ENCODE results near the gene SCUBE2. TPM values are rescaled to one million over a fixed set of nuclear protein-coding genes. Genes with fewer than 3 reads are reported as not detected.

Gene SCUBE2
- total RNA-seq, 1 donor from 2014 or later = not detected

DNA sequence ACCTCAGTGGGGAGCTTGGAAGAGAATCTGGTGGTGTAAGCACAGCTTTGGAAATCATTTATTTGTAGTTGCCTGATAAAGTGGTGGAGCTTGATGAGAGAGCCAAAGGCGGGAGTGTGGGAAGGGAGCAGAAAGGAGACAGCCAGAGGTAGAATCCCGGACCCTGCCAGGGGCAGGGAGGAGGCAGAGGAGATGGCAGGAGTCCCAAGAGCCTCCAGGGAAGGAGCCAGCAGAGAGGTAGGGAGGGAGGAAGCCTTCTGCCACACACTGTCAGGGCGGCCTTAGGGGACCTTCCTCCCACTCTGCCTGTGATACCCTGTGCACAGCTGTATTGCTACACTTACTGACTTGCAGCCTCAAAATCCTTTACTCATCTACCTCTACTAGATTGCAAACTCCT is 15.4 kb downstream of the SCUBE2 start:
- peaks cover 45% of the 10 kb centered on the region for H3K27me3 Mint-ChIP-seq
- intact Hi-C loops (cut with micrococcal nuclease) = no loop called here
- H3K4me1 Mint-ChIP-seq = peaks cover 2% of the 10 kb centered on the region

DNA sequence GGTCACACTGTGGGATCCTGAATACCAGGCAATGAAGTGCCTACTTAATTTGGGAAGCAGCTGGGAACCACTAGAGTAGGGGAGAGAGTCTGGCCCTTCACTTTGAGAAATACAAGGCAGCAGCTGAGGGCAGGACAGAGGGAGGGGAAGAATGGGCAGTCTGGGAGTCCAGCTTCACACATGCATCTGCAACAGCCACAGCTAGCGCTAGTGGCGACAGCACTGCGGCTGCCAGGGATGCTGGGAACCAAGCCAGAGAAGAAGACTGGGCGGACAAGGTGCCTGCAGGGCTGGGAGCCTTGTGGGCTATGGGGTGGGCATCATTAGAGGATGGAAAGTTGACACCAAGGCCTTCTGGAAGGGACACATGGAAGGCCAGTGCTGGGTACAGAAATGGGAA is 15.8 kb downstream of the SCUBE2 start:
- H3K4me1 Mint-ChIP-seq = peaks cover 2% of the 10 kb centered on the region
- intact Hi-C loops (cut with micrococcal nuclease) = no loop called here
- H3K36me3 Mint-ChIP-seq (ENCODE audit: low read depth) = no peaks in the 10 kb centered on the region
- H3K9me3 Mint-ChIP-seq = no peaks in the 10 kb centered on the region
- H3K4me3 Mint-ChIP-seq = no peak overlapping the region
- no peak for DNase-seq
- H3K27me3 Mint-ChIP-seq = peaks cover 44% of the 10 kb centered on the region
- H3K27ac Mint-ChIP-seq = no peak overlapping the region

More for the DNA sequence above, 15.4 kb downstream of the SCUBE2 start:
- DNase-seq = no peak
- no peaks in the 10 kb centered on the region for H3K36me3 Mint-ChIP-seq (ENCODE audit: low read depth)
- no peak overlapping the region for H3K4me3 Mint-ChIP-seq
- no peak overlapping the region for H3K27ac Mint-ChIP-seq
- H3K9me3 Mint-ChIP-seq = no peaks in the 10 kb centered on the region

DNA sequence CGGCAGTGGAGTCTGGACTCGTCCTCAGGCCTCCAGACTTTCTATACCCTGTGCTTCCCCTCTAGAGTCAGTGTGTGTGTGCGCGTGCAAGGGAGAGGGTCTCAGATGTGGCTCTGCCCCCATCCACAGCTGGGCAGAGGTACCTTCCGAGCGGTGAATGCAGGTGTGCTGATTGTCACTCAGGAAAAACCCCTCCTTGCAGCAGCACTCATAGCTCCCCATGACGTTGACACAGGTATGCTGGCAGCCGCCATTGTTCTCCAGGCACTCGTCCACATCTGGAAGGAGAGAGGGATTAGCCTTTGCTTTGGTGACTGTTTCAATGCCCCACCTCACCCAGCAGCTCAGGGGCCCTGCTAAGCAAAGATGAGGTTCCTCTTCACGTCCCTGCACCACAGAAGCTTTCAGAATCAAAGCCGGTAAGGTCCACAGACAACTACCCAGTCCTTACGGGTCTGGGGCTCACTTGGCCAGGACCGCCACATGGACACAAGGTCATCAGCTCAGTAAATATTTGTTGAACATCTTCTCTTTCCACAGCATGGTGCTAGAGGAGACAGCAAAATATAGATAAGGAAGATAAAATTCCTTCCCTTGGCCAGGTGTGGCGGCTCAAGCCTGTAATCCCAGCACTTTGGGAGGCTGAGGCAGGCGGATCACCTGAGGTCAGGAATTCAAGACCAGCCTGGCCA is 16.9 kb downstream of the SCUBE2 start:
- Mint-ChIP-seq H3K27me3 (peaks cover 39% of the 10 kb centered on the region), H3K9me3 (no peaks in the 10 kb centered on the region), H3K27ac (no peak overlapping the region), H3K4me3 (no peak overlapping the region), H3K4me1 (peaks cover 2% of the 10 kb centered on the region), H3K36me3 (ENCODE audit: low read depth) (no peaks in the 10 kb centered on the region)
- no peak for DNase-seq
- intact Hi-C loops (cut with micrococcal nuclease) = no loop called here

DNA sequence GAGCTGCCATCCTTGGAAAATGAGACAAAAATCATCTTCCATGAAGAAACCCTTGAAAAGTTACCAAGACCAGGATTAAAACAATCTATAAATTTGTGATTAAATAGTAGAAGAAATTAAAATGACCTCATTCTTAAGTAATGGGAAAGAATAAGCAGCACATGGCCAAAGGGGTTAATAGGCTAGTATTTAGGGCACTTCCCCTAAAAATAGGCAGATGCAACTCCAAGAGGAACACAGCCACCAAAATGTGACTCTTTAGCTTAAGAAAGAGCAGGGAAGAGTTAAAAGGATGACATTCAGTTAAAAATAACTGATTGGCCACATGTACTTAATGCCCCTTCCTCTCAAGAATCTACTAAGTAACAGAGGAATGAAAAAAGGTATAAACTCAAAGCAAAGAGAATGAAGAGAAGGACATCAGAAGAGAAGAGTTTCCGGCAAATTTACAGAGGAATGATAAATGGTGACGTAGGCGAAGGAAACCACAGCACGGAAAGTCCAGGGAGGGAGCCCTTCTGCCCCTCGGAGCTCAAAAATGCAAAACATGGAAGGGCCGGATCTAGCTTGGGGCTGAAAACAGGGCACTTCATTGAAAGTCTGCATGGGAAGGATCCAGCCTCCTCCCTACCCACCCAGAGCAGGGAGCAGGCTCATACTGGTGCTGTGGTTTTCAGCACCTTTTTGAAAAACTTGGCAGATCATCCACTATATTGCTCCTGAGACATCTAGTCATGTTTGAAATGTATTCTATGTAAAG is 17.8 kb downstream of the SCUBE2 start:
- Mint-ChIP-seq H3K27me3 (peaks cover 38% of the 10 kb centered on the region), H3K4me1 (peaks cover 2% of the 10 kb centered on the region)
- intact Hi-C loops (cut with micrococcal nuclease) = no loop called here

DNA sequence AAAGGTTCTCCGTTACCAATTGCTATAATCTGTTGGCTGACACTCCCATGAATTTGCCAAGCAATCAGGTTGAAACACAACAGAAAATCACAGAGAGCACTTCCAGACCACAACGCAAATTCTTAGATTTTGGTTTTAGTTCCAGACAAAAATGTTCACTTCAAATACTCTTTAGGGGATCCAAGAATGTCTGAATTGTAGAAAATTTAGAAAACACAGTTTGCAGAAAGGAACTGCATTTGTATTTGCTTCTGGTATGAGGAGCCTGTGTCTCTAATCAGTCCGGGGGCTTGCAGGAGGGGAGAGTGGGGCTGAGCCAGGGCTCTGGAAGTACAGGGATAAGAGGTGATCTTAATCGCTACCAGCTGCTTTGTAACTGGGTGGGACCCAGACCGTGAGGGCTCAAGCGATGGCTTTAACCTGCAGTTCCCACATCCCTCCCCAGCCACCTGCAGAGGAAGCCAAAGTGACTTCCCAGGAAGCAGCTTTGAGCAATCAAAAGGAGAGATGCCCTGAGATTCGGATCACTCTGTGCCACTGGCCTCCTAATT is 18.7 kb downstream of the SCUBE2 start:
- H3K4me1 Mint-ChIP-seq = peaks cover 2% of the 10 kb centered on the region
- H3K27me3 Mint-ChIP-seq = peaks cover 33% of the 10 kb centered on the region
- no peaks in the 10 kb centered on the region for H3K9me3 Mint-ChIP-seq
- DNase-seq = no peak
- no peak overlapping the region for H3K4me3 Mint-ChIP-seq
- intact Hi-C loops (cut with micrococcal nuclease) = no loop called here
- no peak overlapping the region for H3K27ac Mint-ChIP-seq
- H3K36me3 Mint-ChIP-seq (ENCODE audit: low read depth) = no peaks in the 10 kb centered on the region

More for the DNA sequence above, 17.8 kb downstream of the SCUBE2 start:
- H3K27ac Mint-ChIP-seq = no peak overlapping the region
- H3K9me3 Mint-ChIP-seq = no peaks in the 10 kb centered on the region
- no peaks in the 10 kb centered on the region for H3K36me3 Mint-ChIP-seq (ENCODE audit: low read depth)
- H3K4me3 Mint-ChIP-seq = no peak overlapping the region
- no peak for DNase-seq

DNA sequence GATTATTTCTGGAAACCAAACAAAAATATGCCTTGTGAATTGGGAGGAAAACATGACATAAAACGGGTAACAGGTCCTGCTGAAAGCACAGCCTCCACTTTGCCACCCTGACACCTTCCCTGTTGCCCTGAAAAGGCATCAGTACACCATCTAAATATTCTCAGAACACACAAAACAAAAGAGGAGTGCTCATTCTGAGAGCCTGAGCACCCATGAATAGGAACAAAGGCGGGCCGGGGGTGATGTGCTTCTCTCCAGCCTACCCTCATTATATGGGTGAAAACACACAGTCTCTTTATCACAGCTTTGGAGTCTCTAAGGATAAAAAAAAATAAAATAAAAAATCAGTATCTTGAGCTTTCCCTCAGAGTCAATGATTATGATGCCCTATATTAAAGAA is 19.7 kb downstream of the SCUBE2 start:
- intact Hi-C loops (cut with micrococcal nuclease) = no loop called here
- Mint-ChIP-seq H3K36me3 (ENCODE audit: low read depth) (no peaks in the 10 kb centered on the region), H3K9me3 (no peaks in the 10 kb centered on the region), H3K4me3 (no peak overlapping the region), H3K27ac (no peak overlapping the region), H3K4me1 (no peaks in the 10 kb centered on the region), H3K27me3 (peaks cover 25% of the 10 kb centered on the region)
- DNase-seq = no peak

DNA sequence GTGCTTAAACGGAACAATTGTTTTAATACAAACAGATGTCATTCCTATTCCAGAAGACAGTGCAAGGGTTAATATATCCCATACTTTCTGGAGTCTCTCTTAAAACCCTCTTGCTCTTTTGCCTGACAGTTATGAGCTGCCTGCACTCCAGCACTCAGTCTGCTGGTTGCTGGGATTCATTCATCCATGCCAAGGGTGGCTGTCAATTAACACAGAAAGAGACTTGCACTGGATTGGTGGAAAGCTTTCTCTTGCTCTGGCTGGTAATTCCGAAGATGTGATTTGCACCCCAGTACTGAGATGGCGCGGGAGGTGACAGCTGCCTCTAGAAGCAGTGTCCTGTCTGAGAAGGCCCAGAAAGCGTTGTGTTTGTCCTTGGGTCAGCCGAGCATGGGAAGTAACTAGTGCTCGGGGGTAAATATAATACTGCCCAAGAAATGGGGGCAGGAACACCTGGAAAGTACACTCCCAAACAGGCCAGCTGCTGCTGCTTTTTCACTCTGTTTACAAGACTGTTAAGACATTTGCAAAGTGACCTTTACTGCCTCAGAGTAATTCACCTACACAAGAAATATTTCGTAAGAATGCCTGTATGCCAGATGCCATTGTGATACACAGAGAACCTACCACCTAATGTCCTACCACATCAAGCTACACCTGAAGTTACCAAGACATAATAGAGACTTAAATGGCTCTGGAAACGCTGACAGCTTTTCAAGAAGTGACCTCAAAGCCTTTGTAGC is 20.5 kb downstream of the SCUBE2 start:
- Mint-ChIP-seq H3K4me1 (no peaks in the 10 kb centered on the region), H3K4me3 (no peak overlapping the region), H3K27ac (no peak overlapping the region), H3K27me3 (peaks cover 23% of the 10 kb centered on the region), H3K9me3 (no peaks in the 10 kb centered on the region), H3K36me3 (ENCODE audit: low read depth) (no peaks in the 10 kb centered on the region)
- intact Hi-C loops (cut with micrococcal nuclease) = no loop called here
- DNase-seq = no peak

DNA sequence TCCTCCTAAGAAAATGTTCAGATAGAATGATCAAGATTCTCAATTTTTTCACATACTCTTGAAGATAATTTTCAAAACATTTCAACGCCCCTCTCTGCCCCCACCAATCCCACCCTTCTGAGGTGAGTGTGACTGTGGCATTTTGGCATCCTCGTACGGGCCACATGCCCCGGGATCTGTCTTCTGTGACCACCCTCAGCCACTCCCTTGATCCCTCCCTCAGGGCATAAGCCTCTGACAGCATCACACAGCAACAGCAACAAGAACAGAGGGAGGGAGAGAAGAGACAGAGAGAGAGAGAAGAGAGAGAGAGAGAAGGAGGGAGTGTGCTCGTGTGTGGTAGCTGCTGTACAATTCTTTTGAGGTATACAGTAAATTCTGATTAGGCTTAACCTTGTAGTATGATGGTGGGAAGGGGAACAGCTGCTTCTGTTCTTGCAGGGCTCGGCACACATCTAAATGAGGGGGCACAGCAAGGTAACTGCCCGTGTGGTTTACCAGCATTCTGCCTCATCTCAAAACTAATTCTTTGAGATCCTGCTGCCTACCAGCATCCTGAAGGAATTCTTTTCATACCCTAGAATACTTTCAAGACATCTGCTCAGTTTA is 21.4 kb downstream of the SCUBE2 start:
- no peaks in the 10 kb centered on the region for H3K4me1 Mint-ChIP-seq
- peaks cover 15% of the 10 kb centered on the region for H3K27me3 Mint-ChIP-seq
- DNase-seq = no peak
- no peak overlapping the region for H3K27ac Mint-ChIP-seq
- intact Hi-C loops (cut with micrococcal nuclease) = no loop called here
- H3K4me3 Mint-ChIP-seq = no peak overlapping the region
- peaks cover under 1% of the 10 kb centered on the region for H3K9me3 Mint-ChIP-seq
- no peaks in the 10 kb centered on the region for H3K36me3 Mint-ChIP-seq (ENCODE audit: low read depth)

DNA sequence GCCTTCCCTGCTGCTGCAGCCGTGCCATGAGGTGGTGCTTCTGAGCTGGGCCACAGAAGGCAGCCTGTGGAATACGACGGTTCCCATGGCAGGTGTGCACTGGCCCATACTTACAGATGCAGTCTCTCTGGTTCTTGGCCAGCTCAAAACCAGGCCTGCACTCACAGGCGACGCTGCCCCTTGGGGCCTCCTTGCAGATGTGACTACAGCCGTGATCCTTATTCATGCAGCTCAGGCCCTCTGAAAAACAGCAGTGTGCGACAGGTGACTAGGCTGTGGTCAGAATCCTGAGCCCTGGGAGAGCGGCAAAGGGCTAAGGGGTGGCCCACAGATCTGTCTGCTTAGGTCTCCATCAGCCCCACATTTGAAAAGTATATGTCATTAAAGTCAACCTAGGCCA is 22.1 kb downstream of the SCUBE2 start:
- H3K4me3 Mint-ChIP-seq = no peak overlapping the region
- no peak for DNase-seq
- H3K9me3 Mint-ChIP-seq = peaks cover 5% of the 10 kb centered on the region
- intact Hi-C loops (cut with micrococcal nuclease) = no loop called here
- H3K36me3 Mint-ChIP-seq (ENCODE audit: low read depth) = no peaks in the 10 kb centered on the region
- H3K27ac Mint-ChIP-seq = no peak overlapping the region
- H3K4me1 Mint-ChIP-seq = no peaks in the 10 kb centered on the region
- H3K27me3 Mint-ChIP-seq = peaks cover 14% of the 10 kb centered on the region

DNA sequence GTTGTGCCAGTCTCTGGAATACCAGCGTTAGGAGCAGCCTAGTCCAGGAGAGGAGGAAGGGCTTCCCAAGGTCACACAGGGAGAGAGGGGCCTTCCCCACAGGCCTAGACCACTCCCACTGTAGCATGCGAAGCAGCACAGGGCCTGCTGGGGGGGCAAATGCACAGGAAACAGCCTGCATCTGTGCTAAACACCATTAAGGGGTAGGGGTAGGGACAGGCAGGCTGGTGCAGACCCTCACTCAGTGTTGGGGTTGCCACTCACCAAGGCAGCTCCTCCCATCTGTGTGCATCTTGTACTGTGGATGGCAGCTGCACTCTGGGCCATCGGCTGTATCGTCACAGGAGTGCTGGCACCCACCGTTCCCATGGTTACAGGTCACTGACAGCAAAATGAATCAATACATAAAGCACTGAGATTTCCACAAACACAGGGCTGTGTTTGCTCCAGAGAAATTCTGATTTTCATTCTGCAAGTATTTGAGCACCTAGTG is 24.9 kb downstream of the SCUBE2 start:
- H3K4me3 Mint-ChIP-seq = no peak overlapping the region
- H3K27me3 Mint-ChIP-seq = peaks cover 14% of the 10 kb centered on the region
- intact Hi-C loops (cut with micrococcal nuclease) = no loop called here
- H3K27ac Mint-ChIP-seq = no peak overlapping the region
- peaks cover 5% of the 10 kb centered on the region for H3K9me3 Mint-ChIP-seq
- no peaks in the 10 kb centered on the region for H3K36me3 Mint-ChIP-seq (ENCODE audit: low read depth)
- no peak for DNase-seq
- peaks cover 3% of the 10 kb centered on the region for H3K4me1 Mint-ChIP-seq

DNA sequence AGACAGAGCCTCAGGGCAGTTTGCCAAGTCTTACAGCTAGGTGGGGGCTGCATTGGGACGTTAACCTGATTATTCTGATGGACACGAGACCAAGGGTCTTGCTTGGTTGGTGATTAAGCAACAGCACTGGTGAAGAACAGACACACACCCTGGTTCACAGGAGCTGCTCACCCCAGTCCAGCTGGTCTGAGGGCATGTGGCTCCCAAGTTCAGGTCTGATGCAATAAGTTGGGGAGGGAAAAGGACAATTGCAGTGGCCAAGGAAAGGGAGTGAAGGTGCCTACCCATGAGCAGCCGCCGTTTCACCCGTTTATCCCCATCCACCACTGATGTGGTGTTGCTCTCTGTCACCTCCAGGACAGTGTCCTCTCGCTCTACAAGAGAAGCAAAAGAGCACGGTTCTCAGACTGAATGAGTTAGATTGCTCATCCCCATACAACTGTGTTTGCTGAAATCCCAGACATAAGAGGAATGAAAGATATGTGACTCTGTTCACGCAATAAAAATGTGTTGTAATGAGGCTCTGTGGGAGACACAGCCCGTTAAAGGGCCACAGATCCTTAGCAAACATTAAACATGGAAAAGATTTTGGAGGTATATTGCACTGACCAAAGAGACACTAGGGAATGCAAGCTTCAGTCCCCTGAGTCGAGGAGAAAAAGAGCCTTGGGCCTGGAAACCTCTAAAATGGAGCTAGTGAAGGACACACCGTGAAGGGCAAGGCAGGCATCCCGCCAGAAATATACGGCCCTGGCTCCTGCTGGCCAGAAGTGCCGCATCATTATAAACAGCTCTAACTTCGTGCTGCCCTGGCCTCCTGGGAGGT is 25.6 kb downstream of the SCUBE2 start:
- peaks cover 14% of the 10 kb centered on the region for H3K27me3 Mint-ChIP-seq
- H3K4me1 Mint-ChIP-seq = peaks cover 6% of the 10 kb centered on the region
- DNase-seq = no peak
- H3K4me3 Mint-ChIP-seq = no peak overlapping the region
- no peak overlapping the region for H3K27ac Mint-ChIP-seq
- H3K9me3 Mint-ChIP-seq = peaks cover 5% of the 10 kb centered on the region
- no peaks in the 10 kb centered on the region for H3K36me3 Mint-ChIP-seq (ENCODE audit: low read depth)
- intact Hi-C loops (cut with micrococcal nuclease) = no loop called here

DNA sequence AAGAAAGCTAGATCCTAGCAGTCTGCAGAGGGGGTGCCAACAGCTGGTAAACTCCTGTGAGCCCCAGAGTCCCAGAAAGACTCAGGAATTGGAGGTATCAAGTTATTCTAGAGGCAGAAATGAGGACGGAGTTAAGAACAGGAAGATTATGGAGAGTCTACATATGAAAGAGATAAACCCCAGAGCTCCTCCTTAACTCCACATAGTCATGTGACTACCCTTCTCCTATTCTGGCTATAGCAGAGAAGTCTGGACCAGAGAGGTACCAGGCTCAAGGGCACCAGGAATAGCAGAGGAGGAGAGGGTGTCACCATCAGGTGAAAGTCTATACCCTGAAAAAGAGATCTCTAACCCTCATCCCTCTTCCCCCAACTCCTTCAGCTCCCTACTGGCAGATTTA is 29.6 kb downstream of the SCUBE2 start:
- Mint-ChIP-seq H3K9me3 (peaks cover 5% of the 10 kb centered on the region), H3K36me3 (ENCODE audit: low read depth) (no peaks in the 10 kb centered on the region), H3K4me1 (peaks cover 14% of the 10 kb centered on the region), H3K4me3 (no peak overlapping the region), H3K27me3 (peaks cover 14% of the 10 kb centered on the region), H3K27ac (no peak overlapping the region)
- no peak for DNase-seq
- intact Hi-C loops (cut with micrococcal nuclease) = loop anchor here (2.0 to 5.0 kb wide), 5 partner anchors 45 to 200 kb away; partner anchors contain the start of gene AKIP1

DNA sequence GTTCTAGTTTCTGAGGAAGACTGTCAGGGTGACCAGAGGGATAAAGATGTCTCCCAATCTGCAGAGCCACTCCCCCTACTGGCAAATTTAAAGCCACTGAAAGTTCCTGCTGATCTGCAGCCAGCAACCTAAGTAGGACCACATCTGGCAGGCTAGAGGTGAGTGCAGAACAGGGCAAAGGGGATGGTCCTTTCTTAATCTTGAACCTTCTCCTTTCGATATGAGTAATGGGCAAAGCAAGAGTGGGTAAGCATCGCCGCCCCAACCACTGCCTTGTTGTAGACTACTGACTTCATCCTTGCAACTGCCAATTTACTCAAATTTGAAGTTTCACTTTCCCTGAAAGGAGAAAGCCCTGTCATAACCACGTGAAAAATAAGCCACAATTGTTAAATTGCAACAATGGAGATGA is 30.7 kb downstream of the SCUBE2 start:
- Mint-ChIP-seq H3K9me3 (peaks cover 5% of the 10 kb centered on the region), H3K27ac (peak overlapping the region; percentile 30), H3K4me1 (peaks cover 14% of the 10 kb centered on the region), H3K4me3 (no peak overlapping the region), H3K27me3 (peaks cover 17% of the 10 kb centered on the region), H3K36me3 (ENCODE audit: low read depth) (no peaks in the 10 kb centered on the region)
- peak; percentile 84 for DNase-seq
- intact Hi-C loops (cut with micrococcal nuclease) = loop anchor here (2.0 to 5.0 kb wide), 5 partner anchors 43 to 202 kb away; partner anchors contain the start of gene AKIP1
